PC-3 (cell line): ENCODE measurements around the gene DYDC2.

Source experiments
- CTCF ChIP-seq: fragments of 300-600 bp; sonication (generic); conservative IDR thresholded peaks from 2 replicates; pipeline ENCODE4 v1.5.1; 2017; ENCODE audit warnings: antibody characterized with exemption, low read depth, mild to moderate bottlenecking, low read length
- EZH2 ChIP-seq: fragments of 300-600 bp; sonication (generic); IDR thresholded peaks from one replicate; pipeline ENCODE4 v1.6.1; 2017; ENCODE audit warnings: antibody characterized with exemption, mild to moderate bottlenecking, low read length; ENCODE audit not compliant: unreplicated experiment
- EZH2phosphoT487 ChIP-seq: fragments of 300-600 bp; sonication (generic); IDR thresholded peaks from 2 replicates; pipeline ENCODE4 v1.6.1; 2018; ENCODE audit warnings: mild to moderate bottlenecking, antibody characterized with exemption, low read length, borderline replicate concordance

GRCh38 chr10:80397014-80397413, 40.4 kb downstream of the DYDC2 start:
- TF ChIP-seq CTCF (no peak), EZH2phosphoT487 (no peak), EZH2 (no peak)
